ENCODE measurements around the gene PLAAT4. TPM values are rescaled to one million over a fixed set of nuclear protein-coding genes. Genes with fewer than 3 reads are reported as not detected.

Gene PLAAT4
- total and polyA plus RNA-seq, 2 of the 8 experiments (the other 6 are each of a cell fraction or from before 2014, with no cell fraction given), result 2.8 to 4.1 TPM

GRCh38 chr11:63534076-63534475 lies 2.5 kb upstream of the PLAAT4 start:
- H3K56ac ChIP-seq (replicated peaks; ENCODE audit: insufficient read length, low read depth, low read length), result no peak overlapping the region
- H2BK5ac ChIP-seq (ENCODE audit: low read depth, low read length), result peak overlapping the region; percentile 62; the same call in 1 of the 2 replicates
- no peak overlapping the region for H3K23ac ChIP-seq (ENCODE audit: insufficient read length)
- H2BK12ac ChIP-seq (ENCODE audit: low read depth, low read length), result peak overlapping the region; percentile 92; the same call in 1 of the 2 replicates
- peak overlapping the region; percentile 12 for H3K4ac ChIP-seq (replicated peaks; ENCODE audit: insufficient read length, low read depth, low read length)
- H3K4me3 ChIP-seq (ENCODE audit: extremely low read depth in 1 of 4, insufficient read depth in 2 of 4, low read depth in 3 of 4, low read length in 4 of 4), result no peak overlapping the region
- no peaks in the 10 kb centered on the region for H3K27me3 ChIP-seq (replicated peaks in 1 of 4; ENCODE audit: control insufficient read depth in 3 of 4, extremely low read depth in 1 of 4, insufficient read depth in 3 of 4, low read length in 3 of 4)
- H2BK15ac ChIP-seq (ENCODE audit: low read length), result 0 out of 2 replicates have a peak overlapping the region, but pooled peaks have one; percentile 76
- DNase-seq (ENCODE audit: low read depth in 1 of 2, low spot score in 2 of 2) (no peak), FAIRE-seq (no peak)
- H2BK20ac ChIP-seq (ENCODE audit: low read length), result peak overlapping the region; percentile 89
- H3K14ac ChIP-seq (ENCODE audit: insufficient read length), result no peak overlapping the region
- no peak overlapping the region for H2AFZ ChIP-seq (ENCODE audit: low read length)
- no peak overlapping the region for H3K4me2 ChIP-seq (ENCODE audit: insufficient read depth in 1 of 2, low read depth in 2 of 2, low read length in 2 of 2)
- no peaks in the 10 kb centered on the region for H3K79me1 ChIP-seq (ENCODE audit: low read depth, low read length)
- H3K36me3 ChIP-seq (ENCODE audit: control insufficient read depth in 2 of 4, insufficient read depth in 4 of 4, low read length in 3 of 4), result no peaks in the 10 kb centered on the region
- ChIA-PET POLR2A (ENCODE audit: partially characterized antibody) (interaction anchor here (1.8 kb wide), 1 partner anchor 9 kb away, joined by 7 read pairs; no protein-coding TSS in a partner anchor), CTCF (ENCODE audit: partially characterized antibody) (interaction anchor here (1.1 to 2.1 kb wide), 2 partner anchors 11 to 102 kb away, joined by 4 read pairs; no protein-coding TSS in a partner anchor)
- peaks cover 11 to 27% (median 23%) of the 10 kb centered on the region in 4 experiments; a peak in 6 of 7 replicates for H3K4me1 ChIP-seq (replicated peaks in 1 of 4; ENCODE audit: control insufficient read depth in 3 of 4, insufficient read depth in 4 of 4, low read length in 3 of 4)
- H4K20me1 ChIP-seq (replicated peaks in 1 of 2; ENCODE audit: control insufficient read depth in 1 of 2, insufficient read depth in 2 of 2, low read length in 2 of 2), result no peaks in the 10 kb centered on the region
- peak overlapping the region; percentile 52 for H2BK120ac ChIP-seq (replicated peaks; ENCODE audit: low read depth, low read length)
- H3K9me3 ChIP-seq (ENCODE audit: insufficient read depth in 2 of 2, low read depth in 1 of 2, low read length in 1 of 2), result no peaks in the 10 kb centered on the region; a peak in 1 of 4 replicates
- H3K23me2 ChIP-seq (ENCODE audit: low read depth, low read length), result no peaks in the 10 kb centered on the region
- H3K18ac ChIP-seq (ENCODE audit: extremely low read depth, low read length), result peak overlapping the region; percentile 78
- H3K79me2 ChIP-seq (ENCODE audit: control insufficient read depth in 1 of 2, insufficient read depth in 2 of 2, low read length in 2 of 2), result no peaks in the 10 kb centered on the region
- peak overlapping the region; percentile 36 for H4K91ac ChIP-seq (replicated peaks; ENCODE audit: insufficient read length, low read length)
- no peak overlapping the region for H4K8ac ChIP-seq (ENCODE audit: extremely low read depth, insufficient read depth, low read length)
- WGBS, 2 experiments (ENCODE audit: extremely low coverage in 1 of 2, insufficient coverage in 1 of 2, insufficient read length in 1 of 2, insufficient replicate concordance in 2 of 2, low coverage in 1 of 2, low lambda C conversion rate in 2 of 2, missing lambda C conversion rate in 1 of 2), result 97% methylated on average over 3 of the region's 3 CpGs; no CpG with 5 or more reads in 1 of the 2 experiments
- H3K9ac ChIP-seq (replicated peaks in 1 of 4; ENCODE audit: extremely low read depth in 1 of 4, low read depth in 3 of 4, low read length in 3 of 4), result no peak overlapping the region
- peak overlapping the region; percentile 19 for H4K5ac ChIP-seq (ENCODE audit: insufficient read length, low read depth, low read length)
- peak overlapping the region; percentile 32; the same call in 1 of the 2 replicates for H2AK5ac ChIP-seq (ENCODE audit: low read depth, low read length)
- no peak overlapping the region for H3K27ac ChIP-seq (ENCODE audit: low read depth, low read length)
- TF ChIP-seq TCF12 (IDR thresholded peaks at IDR 0.05; ENCODE audit: low read depth, low read length) (no peak), ATF2 (IDR thresholded peaks at IDR 0.05; ENCODE audit: low read length) (no peak), SIX5 (IDR thresholded peaks at IDR 0.05; ENCODE audit: low read depth, low read length) (no peak)

All from H1 (cell line).